Fibroblast of lung (primary cell): ENCODE data around the gene STAM. TPM values are rescaled to one million over a fixed set of nuclear protein-coding genes. Genes with fewer than 3 reads are reported as not detected.
A peak's percentile ranks its signal among the peaks of the same experiment; 100 is the strongest.

Experiments
- DNase-seq, 2 donors: peaks; one replicate each; pipeline versions ENCODE4 v3.0.0 to v3.0.0-alpha.2; 2010; ENCODE audit warnings: low read depth in 2 of 2
- H2AFZ ChIP-seq: 2 replicates; pipeline ENCODE4 v1.5.1; 2012; ENCODE audit warnings: low read length, control low read depth, inconsistent platforms
- H3K27ac ChIP-seq: 2 replicates; pipeline ENCODE4 v1.5.1; 2011; ENCODE audit warnings: low read length, control low read depth; ENCODE audit not compliant: insufficient read depth
- H3K27me3 ChIP-seq: 2 replicates; pipeline ENCODE4 v1.5.1; 2011; ENCODE audit warnings: mild to moderate bottlenecking, low read length; ENCODE audit not compliant: control insufficient read depth, insufficient read depth
- H3K36me3 ChIP-seq: 2 replicates; pipeline ENCODE4 v1.5.1; 2011; ENCODE audit warnings: low read length; ENCODE audit not compliant: control insufficient read depth, insufficient read depth
- H3K4me1 ChIP-seq: 2 replicates; pipeline ENCODE4 v1.5.1; 2011; ENCODE audit warnings: low read length; ENCODE audit not compliant: control insufficient read depth, insufficient read depth; ENCODE audit errors: extremely low read depth
- H3K4me2 ChIP-seq: 2 replicates; pipeline ENCODE4 v1.5.1; 2011; ENCODE audit warnings: low read length, control low read depth; ENCODE audit not compliant: insufficient read depth; ENCODE audit errors: extremely low read depth
- H3K4me3 ChIP-seq, 4 experiments: fragments of 200-600 bp in 1 of 4; sonication (generic) in 1 of 4; replicated peaks in 1 of 4; 2 replicates each; pipeline ENCODE4 v1.5.1; 2011 to 2016; ENCODE audit warnings: low read length in 4 of 4, low read depth in 3 of 4, mild to moderate bottlenecking in 3 of 4, control low read depth in 2 of 4, inconsistent platforms in 1 of 4, mixed read lengths in 1 of 4; ENCODE audit not compliant: insufficient read depth in 1 of 4; ENCODE audit errors: control extremely low read depth in 1 of 4
- H3K79me2 ChIP-seq: 2 replicates; pipeline ENCODE4 v1.5.1; 2012; ENCODE audit warnings: mild to moderate bottlenecking, low read length, inconsistent platforms; ENCODE audit not compliant: control insufficient read depth, insufficient read depth
- H3K9ac ChIP-seq: 2 replicates; pipeline ENCODE4 v1.5.1; 2011; ENCODE audit warnings: mild to moderate bottlenecking, low read length, control low read depth; ENCODE audit not compliant: insufficient read depth
- H3K9me3 ChIP-seq: 2 replicates; pipeline ENCODE4 v1.5.1; 2012; ENCODE audit warnings: low read depth, low read length; ENCODE audit not compliant: control insufficient read depth, insufficient read depth
- H4K20me1 ChIP-seq: 2 replicates; pipeline ENCODE4 v1.5.1; 2011; ENCODE audit warnings: low read length; ENCODE audit not compliant: control insufficient read depth, insufficient read depth; ENCODE audit errors: extremely low read depth
- EZH2 ChIP-seq: IDR thresholded peaks from 2 replicates; pipeline ENCODE4 v1.5.1; 2012; ENCODE audit warnings: low read length, control low read depth, mild to moderate bottlenecking; ENCODE audit errors: missing control alignments
- polyA plus RNA-seq, 2 donors: library from polyadenylated mRNA; depleted of rRNA in 1 of 2; stranded (reverse) in 1 of 2; unstranded in 1 of 2; fragments of >200 nt; gene quantifications; 2 replicates each; pipeline ENCODE4 v1.2.1, GENCODE V29; 2011 to 2012; ENCODE audit warnings: missing spikeins in 1 of 2
- total RNA-seq: library from RNA; depleted of rRNA; stranded (reverse); fragments of >200 nt; gene quantifications from 2 replicates; pipeline ENCODE4 v1.2.1, GENCODE V29; 2014
- TF ChIP-seq, protein P1 (sequence below), 2 donors: IDR thresholded peaks in 1 of 2; conservative IDR thresholded peaks in 1 of 2; 1 replicate in 1 of 2; 2 replicates in 1 of 2; pipeline ENCODE4 v1.5.1; 2011 to 2012; ENCODE audit warnings: low read length in 2 of 2, control low read depth in 1 of 2, inconsistent platforms in 1 of 2, low read depth in 1 of 2, mild to moderate bottlenecking in 1 of 2

Gene STAM
- total and polyA plus RNA-seq, 2 donors (not counting 1 experiment from before 2014, with no cell fraction given) = 27.9 to 48.7 TPM

DNA sequence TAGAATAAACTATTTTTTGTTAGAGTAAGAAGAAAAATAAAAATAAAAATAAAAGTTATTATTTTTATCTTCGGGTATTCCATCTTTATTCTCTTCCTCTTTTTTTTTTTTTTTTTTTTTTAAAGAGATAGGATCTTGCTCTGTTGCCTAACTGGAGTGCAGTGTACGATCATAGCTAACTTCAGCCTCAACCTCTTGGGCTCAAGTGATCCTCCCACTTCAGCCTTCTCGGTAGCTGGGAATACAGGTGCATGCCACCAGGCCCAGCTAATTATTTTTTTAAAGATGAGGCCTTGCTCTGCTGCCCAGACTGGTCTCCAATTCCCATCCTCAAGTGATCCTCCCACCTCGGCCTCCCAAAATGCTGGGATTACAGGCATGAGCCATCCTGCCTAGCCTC lies 15.4 kb downstream of the STAM start:
- DNase-seq = no peak
- no peak overlapping the region for H2AFZ ChIP-seq
- H3K27me3 ChIP-seq = no peaks in the 10 kb centered on the region
- peaks cover 64% of the 10 kb centered on the region for H3K79me2 ChIP-seq
- H3K27ac ChIP-seq = no peak overlapping the region
- no peak overlapping the region for H3K9ac ChIP-seq
- no peak overlapping the region for H3K4me2 ChIP-seq
- H3K9me3 ChIP-seq = no peaks in the 10 kb centered on the region
- peaks cover 2% of the 10 kb centered on the region for H3K4me1 ChIP-seq
- H4K20me1 ChIP-seq = no peaks in the 10 kb centered on the region
- H3K4me3 ChIP-seq = no peak overlapping the region
- no peaks in the 10 kb centered on the region for H3K36me3 ChIP-seq
- TF ChIP-seq, protein P1, sequence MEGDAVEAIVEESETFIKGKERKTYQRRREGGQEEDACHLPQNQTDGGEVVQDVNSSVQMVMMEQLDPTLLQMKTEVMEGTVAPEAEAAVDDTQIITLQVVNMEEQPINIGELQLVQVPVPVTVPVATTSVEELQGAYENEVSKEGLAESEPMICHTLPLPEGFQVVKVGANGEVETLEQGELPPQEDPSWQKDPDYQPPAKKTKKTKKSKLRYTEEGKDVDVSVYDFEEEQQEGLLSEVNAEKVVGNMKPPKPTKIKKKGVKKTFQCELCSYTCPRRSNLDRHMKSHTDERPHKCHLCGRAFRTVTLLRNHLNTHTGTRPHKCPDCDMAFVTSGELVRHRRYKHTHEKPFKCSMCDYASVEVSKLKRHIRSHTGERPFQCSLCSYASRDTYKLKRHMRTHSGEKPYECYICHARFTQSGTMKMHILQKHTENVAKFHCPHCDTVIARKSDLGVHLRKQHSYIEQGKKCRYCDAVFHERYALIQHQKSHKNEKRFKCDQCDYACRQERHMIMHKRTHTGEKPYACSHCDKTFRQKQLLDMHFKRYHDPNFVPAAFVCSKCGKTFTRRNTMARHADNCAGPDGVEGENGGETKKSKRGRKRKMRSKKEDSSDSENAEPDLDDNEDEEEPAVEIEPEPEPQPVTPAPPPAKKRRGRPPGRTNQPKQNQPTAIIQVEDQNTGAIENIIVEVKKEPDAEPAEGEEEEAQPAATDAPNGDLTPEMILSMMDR (conservative IDR thresholded peaks at IDR 0.05 in 1 of 2, IDR thresholded peaks at IDR 0.05 in 1 of 2; ENCODE audit: low read depth in 1 of 2, low read length in 2 of 2) = no peak
- TF ChIP-seq EZH2 = no peak

DNA sequence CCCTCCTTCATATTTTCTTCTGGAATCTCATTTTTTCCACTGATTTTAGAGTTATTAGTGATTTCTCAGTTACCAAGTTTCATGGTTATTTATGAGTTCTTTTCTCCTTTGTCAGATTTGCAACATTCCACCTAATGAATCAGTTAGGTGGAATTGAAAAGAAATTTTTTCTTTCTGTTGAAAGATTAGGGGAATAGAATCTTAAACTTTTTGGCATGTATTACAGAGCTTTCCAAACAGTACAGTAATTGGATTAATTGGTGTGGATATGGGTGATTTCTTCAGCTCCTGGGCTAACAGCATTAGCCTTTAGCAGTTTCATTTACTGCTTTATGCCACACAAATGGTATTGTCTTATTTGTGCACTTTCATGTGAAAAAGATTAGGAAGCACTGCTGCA lies 17.0 kb downstream of the STAM start:
- no peak overlapping the region for H3K9ac ChIP-seq

DNA sequence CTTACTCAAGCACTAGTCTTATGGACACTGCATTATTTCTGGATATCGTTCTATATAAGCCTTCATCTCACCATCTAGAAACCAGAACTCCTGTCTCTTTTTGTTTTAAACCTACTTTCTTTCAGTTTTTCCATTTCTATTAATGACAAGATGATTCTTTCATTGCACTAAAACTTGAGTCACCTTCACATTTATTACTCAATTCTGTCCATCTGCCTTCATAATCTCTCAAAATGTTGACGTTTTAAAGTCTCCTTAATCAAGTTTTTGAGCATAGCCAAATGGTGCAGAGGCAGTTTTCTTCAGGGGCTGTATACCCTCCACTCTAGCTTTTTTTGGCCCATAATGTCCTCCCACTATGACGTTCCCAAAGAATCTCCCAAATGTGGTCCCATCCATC lies 17.6 kb downstream of the STAM start:
- Histone ChIP-seq H3K9ac (no peak overlapping the region), H3K27ac (no peak overlapping the region), H3K9me3 (no peaks in the 10 kb centered on the region), H3K4me3 (no peak overlapping the region), H2AFZ (no peak overlapping the region), H3K36me3 (no peaks in the 10 kb centered on the region), H3K4me1 (peaks cover 3% of the 10 kb centered on the region), H3K79me2 (peaks cover 47% of the 10 kb centered on the region), H3K4me2 (no peak overlapping the region), H4K20me1 (no peaks in the 10 kb centered on the region), H3K27me3 (no peaks in the 10 kb centered on the region)
- DNase-seq = no peak
- no peak for TF ChIP-seq EZH2

More for the DNA sequence above, 17.0 kb downstream of the STAM start:
- H3K4me1 ChIP-seq = peaks cover 3% of the 10 kb centered on the region
- H2AFZ ChIP-seq = no peak overlapping the region
- no peaks in the 10 kb centered on the region for H3K36me3 ChIP-seq
- no peaks in the 10 kb centered on the region for H3K9me3 ChIP-seq
- no peaks in the 10 kb centered on the region for H4K20me1 ChIP-seq
- H3K79me2 ChIP-seq = peaks cover 52% of the 10 kb centered on the region
- no peak overlapping the region for H3K4me2 ChIP-seq
- H3K27me3 ChIP-seq = no peaks in the 10 kb centered on the region
- DNase-seq = peak in 1 of 2 donors; percentile 57
- no peak overlapping the region for H3K4me3 ChIP-seq
- TF ChIP-seq EZH2 = no peak
- TF ChIP-seq, protein P1 (conservative IDR thresholded peaks at IDR 0.05 in 1 of 2, IDR thresholded peaks at IDR 0.05 in 1 of 2; ENCODE audit: low read depth in 1 of 2, low read length in 2 of 2) = no peak
- H3K27ac ChIP-seq = no peak overlapping the region
